ENCODE measurements around the gene FBXL7.

DNA sequence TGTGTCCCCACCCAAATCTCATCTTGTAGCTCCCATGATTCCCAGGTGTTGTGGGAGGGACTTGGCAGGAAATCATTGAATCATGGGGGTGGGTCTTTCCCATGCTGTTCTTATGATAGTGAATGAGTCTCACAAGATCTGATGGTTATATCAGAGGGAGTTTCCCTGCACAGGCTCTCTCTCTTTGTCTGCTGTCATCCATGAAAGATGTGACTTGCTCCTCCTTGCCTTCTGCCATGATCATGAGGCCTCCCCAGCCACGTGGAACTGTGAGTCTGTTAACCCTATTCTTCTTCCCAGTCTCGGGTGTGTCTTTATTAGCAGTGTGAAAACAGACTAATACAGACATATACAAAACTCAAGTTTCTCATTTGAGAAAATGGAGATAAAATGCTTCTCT, 139.3 kb downstream of the FBXL7 start:
- TF ChIP-seq ZNF384 (IDR thresholded peaks at IDR 0.05; ENCODE audit: low read depth, low read length) (no peak), CBX3 (IDR thresholded peaks at IDR 0.05; ENCODE audit: borderline replicate concordance in 1 of 2, low read length in 2 of 2) (no peak), RFX1 (IDR thresholded peaks at IDR 0.05) (no peak), EZH2 (IDR thresholded peaks at IDR 0.05; ENCODE audit: borderline replicate concordance, low read depth, low read length) (no peak), ZNF274 (IDR thresholded peaks at IDR 0.05; ENCODE audit: borderline replicate concordance, low read depth, low read length) (no peak), ZNF707 (CRISPR knock-in tag; conservative IDR thresholded peaks at IDR 0.05) (no peak)

Measured in K562 (cell line).